HepG2 (cell line): Measurements from ENCODE around the gene GPR62. TPM values are rescaled to one million over a fixed set of nuclear protein-coding genes. Genes with fewer than 3 reads are reported as not detected.

Experiments used
- CBX5 ChIP-seq: sonication (generic); formaldehyde crosslinking; IDR thresholded peaks from 2 replicates; pipeline ENCODE4 v1.4.0; 2020; ENCODE audit warnings: missing genetic modification reagents, borderline replicate concordance
- DZIP1 ChIP-seq: sonication (generic); formaldehyde crosslinking; IDR thresholded peaks from 2 replicates; pipeline ENCODE4 v1.5.0; 2020; ENCODE audit warnings: mild to moderate bottlenecking, missing genetic modification reagents
- IKZF1 ChIP-seq: fragments of 450-650 bp; IDR thresholded peaks from 2 replicates; pipeline ENCODE4 v1.7.1; 2016
- KAT2B ChIP-seq: fragments of 150-350 bp; IDR thresholded peaks from 2 replicates; pipeline ENCODE4 v1.6.1; 2014; ENCODE audit warnings: low read depth, low read length, borderline replicate concordance
- KLF15 ChIP-seq: sonication (generic); formaldehyde crosslinking; IDR thresholded peaks from 2 replicates; pipeline ENCODE4 v1.8.1; 2023; ENCODE audit warnings: borderline replicate concordance, mild to moderate bottlenecking, inconsistent platforms, missing genetic modification reagents, mixed read lengths
- KLF6 ChIP-seq: IDR thresholded peaks from 2 replicates; pipeline ENCODE4 v1.8.0; 2016; ENCODE audit warnings: missing biosample characterization, missing genetic modification reagents
- KMT2B ChIP-seq: IDR thresholded peaks from 2 replicates; pipeline ENCODE4 v1.6.1; 2016; ENCODE audit warnings: missing genetic modification reagents, missing compliant biosample characterization
- NFRKB ChIP-seq: fragments of 450-650 bp; IDR thresholded peaks from 2 replicates; pipeline ENCODE4 v1.6.1; 2017
- RORA ChIP-seq: sonication (generic); formaldehyde crosslinking; IDR thresholded peaks from 2 replicates; pipeline ENCODE4 v1.5.0; 2020; ENCODE audit warnings: mild to moderate bottlenecking, missing genetic modification reagents, moderate library complexity
- ZBTB7A ChIP-seq: sonication (generic); formaldehyde crosslinking; IDR thresholded peaks from 2 replicates; pipeline ENCODE4 v1.8.0; 2022; ENCODE audit warnings: mild to moderate bottlenecking, missing genetic modification reagents
- ZMYM4 ChIP-seq: sonication (generic); formaldehyde crosslinking; IDR thresholded peaks from 2 replicates; pipeline ENCODE4 v1.8.1; 2023; ENCODE audit warnings: mild to moderate bottlenecking, missing genetic modification reagents
- ZNF17 ChIP-seq: sonication (generic); formaldehyde crosslinking; IDR thresholded peaks from 2 replicates; pipeline ENCODE4 v1.5.0; 2020; ENCODE audit warnings: mild to moderate bottlenecking, missing genetic modification reagents
- ZNF30 ChIP-seq: sonication (generic); formaldehyde crosslinking; IDR thresholded peaks from 2 replicates; pipeline ENCODE4 v1.5.0; 2020; ENCODE audit warnings: mild to moderate bottlenecking, missing genetic modification reagents
- ZNF383 ChIP-seq: sonication (generic); formaldehyde crosslinking; IDR thresholded peaks from 2 replicates; pipeline ENCODE4 v1.4.0; 2020; ENCODE audit warnings: missing genetic modification reagents, mild to moderate bottlenecking, borderline replicate concordance
- ZNF549 ChIP-seq: sonication (generic); formaldehyde crosslinking; IDR thresholded peaks from 2 replicates; pipeline ENCODE4 v1.5.0; 2020; ENCODE audit warnings: missing genetic modification reagents
- ZNF720 ChIP-seq: sonication (generic); formaldehyde crosslinking; IDR thresholded peaks from 2 replicates; pipeline ENCODE4 v1.4.0; 2020; ENCODE audit warnings: missing genetic modification reagents
- polyA plus RNA-seq, 8 experiments: library from polyadenylated mRNA; depleted of rRNA in 3 of 8; stranded (reverse) in 7 of 8; unstranded in 1 of 8; fragments of >200 nt; fragmentation: Illumina TruSeq in 4 of 8; extraction: Trizol in 4 of 8; gene quantifications; 2 replicates each; pipeline versions ENCODE4 v1.2.1 to v1.2.3, GENCODE V29; 2011 to 2016; ENCODE audit warnings: low read depth in 4 of 8, missing spikeins in 1 of 8, mixed read lengths in 1 of 8; ENCODE audit not compliant: insufficient read depth in 1 of 8
- total RNA-seq, 5 experiments: library from RNA; depleted of rRNA; stranded (reverse); fragments of >200 nt; fragmentation: Illumina TruSeq; extraction: Trizol; gene quantifications; 2 replicates each; pipeline ENCODE4 v1.2.3, GENCODE V29; 2016; ENCODE audit warnings: low read depth in 1 of 5
- TF ChIP-seq, protein P1 (sequence below): sonication (generic); formaldehyde crosslinking; IDR thresholded peaks from 2 replicates; pipeline ENCODE4 v1.8.0; 2022; ENCODE audit warnings: missing genetic modification reagents, mild to moderate bottlenecking, moderate library complexity, borderline replicate concordance
- TF ChIP-seq, protein P2 (sequence below): sonication (generic); formaldehyde crosslinking; conservative IDR thresholded peaks from 2 replicates; pipeline ENCODE4 v1.4.0; 2020; ENCODE audit warnings: missing genetic modification reagents
- TF ChIP-seq, protein P3 (sequence below): sonication (generic); formaldehyde crosslinking; IDR thresholded peaks from 2 replicates; pipeline ENCODE4 v1.4.0; 2020; ENCODE audit warnings: mild to moderate bottlenecking, missing genetic modification reagents

The GPR62 gene
- total and polyA plus RNA-seq, 2 of the 13 experiments (the other 11 are each of a cell fraction or from before 2014, with no cell fraction given) = not detected

DNA sequence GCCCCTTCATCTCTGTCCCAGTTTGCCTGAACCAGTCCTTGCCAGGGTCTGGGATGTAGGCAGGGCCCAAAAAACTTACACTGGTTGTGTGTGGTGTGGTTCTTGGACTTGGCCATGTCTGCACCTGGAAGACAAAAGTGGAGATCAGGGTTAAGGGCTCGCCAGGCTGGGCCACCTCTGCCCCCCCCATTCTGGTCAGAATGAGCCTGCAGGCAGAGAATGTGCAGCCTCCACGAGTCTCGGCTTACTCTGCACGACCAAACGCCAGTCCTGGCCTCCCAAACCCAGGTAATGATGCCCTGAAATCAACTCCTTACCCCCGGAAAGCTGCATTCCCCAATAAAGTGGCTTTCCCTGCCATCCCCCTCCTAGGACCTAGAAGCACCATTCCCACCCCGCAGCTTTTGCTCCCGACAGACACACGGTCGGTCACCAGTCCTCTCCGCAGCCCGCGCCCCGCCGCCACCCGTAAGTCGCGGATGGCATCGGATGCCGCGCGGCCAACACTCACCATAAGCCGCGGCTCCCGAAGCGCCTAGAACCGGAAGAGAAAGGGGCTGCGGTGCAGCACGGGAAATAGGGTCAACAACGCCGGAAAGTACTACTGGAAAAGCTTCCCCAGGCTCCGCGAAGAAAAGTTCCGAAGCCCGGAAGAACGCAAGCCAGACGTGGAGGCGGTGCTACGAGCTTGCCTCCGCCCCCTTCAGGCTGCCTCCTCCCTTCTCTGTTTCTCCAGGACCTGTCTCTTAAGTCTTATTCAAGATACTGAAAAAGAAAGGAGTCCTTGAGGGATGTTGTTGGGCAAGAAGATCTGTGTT lies 40.4 kb downstream of the GPR62 start, which contains the start of gene RPL29 (continued):
- TF ChIP-seq DZIP1 (CRISPR knock-in tag) (no peak), KLF15 (CRISPR knock-in tag) (no peak; the same call in 1 of the 2 replicates), RORA (CRISPR knock-in tag) (no peak), KLF6 (peak; percentile 93), ZNF549 (0 out of 2 replicates have a peak, but pooled peaks have one; percentile 52), ZNF17 (peak; percentile 68; the same call in 1 of the 2 replicates), ZNF383 (CRISPR knock-in tag) (peak; percentile 93; the same call in 1 of the 2 replicates), ZNF720 (no peak), IKZF1 (no peak), NFRKB (no peak), ZNF30 (CRISPR knock-in tag) (peak; percentile 65; the same call in 1 of the 2 replicates), ZMYM4 (CRISPR knock-in tag) (peak; percentile 83; the same call in 1 of the 2 replicates), KMT2B (CRISPR knock-in tag) (peak; percentile 79; the same call in 1 of the 2 replicates), CBX5 (CRISPR knock-in tag) (peak; percentile 85; the same call in 1 of the 2 replicates), KAT2B (no peak), ZBTB7A (CRISPR knock-in tag) (0 out of 2 replicates have a peak, but pooled peaks have one; percentile 21)
- TF ChIP-seq, protein P1, sequence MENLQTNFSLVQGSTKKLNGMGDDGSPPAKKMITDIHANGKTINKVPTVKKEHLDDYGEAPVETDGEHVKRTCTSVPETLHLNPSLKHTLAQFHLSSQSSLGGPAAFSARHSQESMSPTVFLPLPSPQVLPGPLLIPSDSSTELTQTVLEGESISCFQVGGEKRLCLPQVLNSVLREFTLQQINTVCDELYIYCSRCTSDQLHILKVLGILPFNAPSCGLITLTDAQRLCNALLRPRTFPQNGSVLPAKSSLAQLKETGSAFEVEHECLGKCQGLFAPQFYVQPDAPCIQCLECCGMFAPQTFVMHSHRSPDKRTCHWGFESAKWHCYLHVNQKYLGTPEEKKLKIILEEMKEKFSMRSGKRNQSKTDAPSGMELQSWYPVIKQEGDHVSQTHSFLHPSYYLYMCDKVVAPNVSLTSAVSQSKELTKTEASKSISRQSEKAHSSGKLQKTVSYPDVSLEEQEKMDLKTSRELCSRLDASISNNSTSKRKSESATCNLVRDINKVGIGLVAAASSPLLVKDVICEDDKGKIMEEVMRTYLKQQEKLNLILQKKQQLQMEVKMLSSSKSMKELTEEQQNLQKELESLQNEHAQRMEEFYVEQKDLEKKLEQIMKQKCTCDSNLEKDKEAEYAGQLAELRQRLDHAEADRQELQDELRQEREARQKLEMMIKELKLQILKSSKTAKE = peak; percentile 60; the same call in 1 of the 2 replicates
- TF ChIP-seq, protein P2, sequence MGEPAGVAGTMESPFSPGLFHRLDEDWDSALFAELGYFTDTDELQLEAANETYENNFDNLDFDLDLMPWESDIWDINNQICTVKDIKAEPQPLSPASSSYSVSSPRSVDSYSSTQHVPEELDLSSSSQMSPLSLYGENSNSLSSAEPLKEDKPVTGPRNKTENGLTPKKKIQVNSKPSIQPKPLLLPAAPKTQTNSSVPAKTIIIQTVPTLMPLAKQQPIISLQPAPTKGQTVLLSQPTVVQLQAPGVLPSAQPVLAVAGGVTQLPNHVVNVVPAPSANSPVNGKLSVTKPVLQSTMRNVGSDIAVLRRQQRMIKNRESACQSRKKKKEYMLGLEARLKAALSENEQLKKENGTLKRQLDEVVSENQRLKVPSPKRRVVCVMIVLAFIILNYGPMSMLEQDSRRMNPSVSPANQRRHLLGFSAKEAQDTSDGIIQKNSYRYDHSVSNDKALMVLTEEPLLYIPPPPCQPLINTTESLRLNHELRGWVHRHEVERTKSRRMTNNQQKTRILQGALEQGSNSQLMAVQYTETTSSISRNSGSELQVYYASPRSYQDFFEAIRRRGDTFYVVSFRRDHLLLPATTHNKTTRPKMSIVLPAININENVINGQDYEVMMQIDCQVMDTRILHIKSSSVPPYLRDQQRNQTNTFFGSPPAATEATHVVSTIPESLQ (CRISPR knock-in tag) = no peak
- TF ChIP-seq, protein P3, sequence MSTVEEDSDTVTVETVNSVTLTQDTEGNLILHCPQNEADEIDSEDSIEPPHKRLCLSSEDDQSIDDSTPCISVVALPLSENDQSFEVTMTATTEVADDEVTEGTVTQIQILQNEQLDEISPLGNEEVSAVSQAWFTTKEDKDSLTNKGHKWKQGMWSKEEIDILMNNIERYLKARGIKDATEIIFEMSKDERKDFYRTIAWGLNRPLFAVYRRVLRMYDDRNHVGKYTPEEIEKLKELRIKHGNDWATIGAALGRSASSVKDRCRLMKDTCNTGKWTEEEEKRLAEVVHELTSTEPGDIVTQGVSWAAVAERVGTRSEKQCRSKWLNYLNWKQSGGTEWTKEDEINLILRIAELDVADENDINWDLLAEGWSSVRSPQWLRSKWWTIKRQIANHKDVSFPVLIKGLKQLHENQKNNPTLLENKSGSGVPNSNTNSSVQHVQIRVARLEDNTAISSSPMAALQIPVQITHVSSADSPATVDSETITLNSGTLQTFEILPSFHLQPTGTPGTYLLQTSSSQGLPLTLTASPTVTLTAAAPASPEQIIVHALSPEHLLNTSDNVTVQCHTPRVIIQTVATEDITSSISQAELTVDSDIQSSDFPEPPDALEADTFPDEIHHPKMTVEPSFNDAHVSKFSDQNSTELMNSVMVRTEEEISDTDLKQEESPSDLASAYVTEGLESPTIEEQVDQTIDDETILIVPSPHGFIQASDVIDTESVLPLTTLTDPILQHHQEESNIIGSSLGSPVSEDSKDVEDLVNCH (CRISPR knock-in tag) = no peak
